ENCODE results near the gene WDR74. TPM values are rescaled to one million over a fixed set of nuclear protein-coding genes. Genes with fewer than 3 reads are reported as not detected.

The WDR74 gene
- 10 to 100 TPM; 35.6 to 50.3 (median 42.9) TPM for polyA plus RNA-seq (ENCODE audit: insufficient read depth in 1 of 5, insufficient read length in 5 of 5, low replicate concordance in 1 of 5)
- long read RNA-seq, donor 1, transcript WDR74-201 (11 exons, 1,289 nt) = major isoform, 11 of 16 reads
- long read RNA-seq, donor 1, partial matches to known transcripts = 0 of 16 reads
- long read RNA-seq, donor 1, other reads (novel, unspliced or antisense) = 0 of 16 reads
- long read RNA-seq, donor 2, transcript WDR74-201 (11 exons, 1,289 nt) = major isoform, 11 of 14 reads
- long read RNA-seq, donor 2, partial matches to known transcripts = 0 of 14 reads
- long read RNA-seq, donor 2, other reads (novel, unspliced or antisense) = 0 of 14 reads
- long read RNA-seq, donor 3, transcript WDR74-201 (11 exons, 1,289 nt) = major isoform, 9 of 14 reads
- long read RNA-seq, donor 3, partial matches to known transcripts = 0 of 14 reads
- long read RNA-seq, donor 3, other reads (novel, unspliced or antisense) = 0 of 14 reads
- long read RNA-seq, donor 4, transcript WDR74-201 (11 exons, 1,289 nt) = major isoform, 5 of 6 reads
- long read RNA-seq, donor 4, partial matches to known transcripts = 0 of 6 reads
- long read RNA-seq, donor 4, other reads (novel, unspliced or antisense) = 0 of 6 reads
- long read RNA-seq, donor 5, transcript WDR74-201 (11 exons, 1,289 nt) = major isoform, 5 of 11 reads
- long read RNA-seq, donor 5, partial matches to known transcripts = 0 of 11 reads
- long read RNA-seq, donor 5, other reads (novel, unspliced or antisense) = 0 of 11 reads
- long read RNA-seq, donor 6, transcript WDR74-201 (11 exons, 1,289 nt) = major isoform, 20 of 22 reads
- long read RNA-seq, donor 6, partial matches to known transcripts = 0 of 22 reads
- long read RNA-seq, donor 6, other reads (novel, unspliced or antisense) = 0 of 22 reads
- long read RNA-seq, donor 7, transcript WDR74-201 (11 exons, 1,289 nt) = major isoform, 8 of 12 reads
- long read RNA-seq, donor 7, partial matches to known transcripts = 0 of 12 reads
- long read RNA-seq, donor 7, other reads (novel, unspliced or antisense) = 0 of 12 reads
- long read RNA-seq, donor 8, transcript WDR74-201 (11 exons, 1,289 nt) = major isoform, 5 of 5 reads
- long read RNA-seq, donor 8, partial matches to known transcripts = 0 of 5 reads
- long read RNA-seq, donor 8, other reads (novel, unspliced or antisense) = 0 of 5 reads

GRCh38 chr11:62839050-62839945 is at the start of gene WDR74:
TSS of gene WDR74 (minus strand) at chr11:62839590. CDS start at chr11:62839570, 20 bp downstream.
- DNase-seq = peak; percentile 91 to 92

- no peak for DNase-seq
These were observed 49.7 kb upstream of the WDR74 start for GRCh38 chr11:62889126-62889483.

GRCh38 chr11:62888406-62888805 is 49.0 kb upstream of the WDR74 start:
- DNase-seq = no peak

- no peak for DNase-seq
These were observed 45.9 kb upstream of the WDR74 start for GRCh38 chr11:62885137-62885750.

- DNase-seq = no peak
These were observed 44.3 kb upstream of the WDR74 start for GRCh38 chr11:62883673-62884072.

- no peak for DNase-seq
These were observed 43.6 kb upstream of the WDR74 start for GRCh38 chr11:62882788-62883501.

GRCh38 chr11:62882431-62882749 is 43.0 kb upstream of the WDR74 start:
- no peak for DNase-seq

GRCh38 chr11:62881579-62882430 is 42.4 kb upstream of the WDR74 start:
- DNase-seq = peak; percentile 91 to 92

- peak; percentile 88 to 90 for DNase-seq
These were observed 41.6 kb upstream of the WDR74 start, which contains the start of gene SLC3A2 for GRCh38 chr11:62880803-62881578. TSS of gene SLC3A2 (plus strand) at chr11:62880896. CDS start at chr11:62881024, 128 bp downstream.

GRCh38 chr11:62880231-62880802 is 40.9 kb upstream of the WDR74 start:
- no peak for DNase-seq

GRCh38 chr11:62879235-62879978 is 40.0 kb upstream of the WDR74 start:
- DNase-seq = no peak

GRCh38 chr11:62876712-62877111 is 37.3 kb upstream of the WDR74 start:
- no peak for DNase-seq

- DNase-seq = no peak
These were observed 36.5 kb upstream of the WDR74 start for GRCh38 chr11:62875698-62876478.

GRCh38 chr11:62874851-62875250 is 35.5 kb upstream of the WDR74 start:
- DNase-seq = no peak

- DNase-seq = no peak
These were observed 26.2 kb upstream of the WDR74 start for GRCh38 chr11:62865635-62866034.

GRCh38 chr11:62863687-62864335 is 24.4 kb upstream of the WDR74 start:
- no peak for DNase-seq
